ENCODE measurements around the gene RTTN. TPM values are rescaled to one million over a fixed set of nuclear protein-coding genes. Genes with fewer than 3 reads are reported as not detected.

Gene RTTN
- total RNA-seq, 1 donor from 2014 or later = 31.3 TPM

DNA sequence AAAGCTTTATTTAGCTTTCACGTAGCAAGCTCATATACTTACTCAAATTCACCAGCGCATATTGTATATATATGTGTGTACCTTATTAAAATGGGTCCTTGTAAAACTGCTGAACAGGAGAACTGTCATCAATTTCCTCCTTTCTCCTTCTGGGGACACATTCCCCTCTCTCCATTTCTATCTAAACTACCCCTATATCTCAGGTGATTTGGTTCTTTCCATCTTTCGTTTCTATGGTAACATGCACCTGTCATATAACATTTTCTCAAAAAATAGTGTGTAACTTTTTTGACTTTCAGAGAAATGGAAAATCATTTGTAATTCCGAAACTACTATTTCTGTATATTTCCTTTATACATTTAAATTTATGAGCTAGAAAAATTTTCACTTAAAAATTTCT, 174.3 kb downstream of the RTTN start:
- no peak for FAIRE-seq
- H3K27me3 ChIP-seq (ENCODE audit: control insufficient read depth, insufficient read depth, low read length) = no peaks in the 10 kb centered on the region
- no peak overlapping the region for H3K4me3 ChIP-seq (ENCODE audit: low read depth, low read length)
- no peak for TF ChIP-seq CTCF (IDR thresholded peaks at IDR 0.05; ENCODE audit: insufficient read depth, low read length, severe bottlenecking)
- DNase-seq (ENCODE audit: low read depth) = no peak
- H3K36me3 ChIP-seq (ENCODE audit: control insufficient read depth, insufficient read depth, low read length) = peaks cover 6% of the 10 kb centered on the region

- Histone ChIP-seq H3K36me3 (ENCODE audit: control insufficient read depth, insufficient read depth, low read length) (peaks cover 6% of the 10 kb centered on the region), H3K4me3 (ENCODE audit: low read depth, low read length) (no peak overlapping the region), H3K27me3 (ENCODE audit: control insufficient read depth, insufficient read depth, low read length) (no peaks in the 10 kb centered on the region)
- no peak for DNase-seq (ENCODE audit: low read depth)
- TF ChIP-seq CTCF (IDR thresholded peaks at IDR 0.05; ENCODE audit: insufficient read depth, low read length, severe bottlenecking) = no peak
- no peak for FAIRE-seq
Observed at GRCh38 chr18:70030728-70031127, 174.8 kb downstream of the RTTN start.

- FAIRE-seq (no peak), DNase-seq (ENCODE audit: low read depth) (no peak)
- H3K36me3 ChIP-seq (ENCODE audit: control insufficient read depth, insufficient read depth, low read length) = peaks cover 9% of the 10 kb centered on the region
- TF ChIP-seq CTCF (IDR thresholded peaks at IDR 0.05; ENCODE audit: insufficient read depth, low read length, severe bottlenecking) = no peak
- no peak overlapping the region for H3K4me3 ChIP-seq (ENCODE audit: low read depth, low read length)
- H3K27me3 ChIP-seq (ENCODE audit: control insufficient read depth, insufficient read depth, low read length) = no peaks in the 10 kb centered on the region
Observed at GRCh38 chr18:70029163-70029562, 176.3 kb downstream of the RTTN start.

GRCh38 chr18:70028734-70029133, 176.8 kb downstream of the RTTN start:
- Histone ChIP-seq H3K36me3 (ENCODE audit: control insufficient read depth, insufficient read depth, low read length) (peaks cover 11% of the 10 kb centered on the region), H3K4me3 (ENCODE audit: low read depth, low read length) (no peak overlapping the region), H3K27me3 (ENCODE audit: control insufficient read depth, insufficient read depth, low read length) (no peaks in the 10 kb centered on the region)
- no peak for TF ChIP-seq CTCF (IDR thresholded peaks at IDR 0.05; ENCODE audit: insufficient read depth, low read length, severe bottlenecking)
- FAIRE-seq (no peak), DNase-seq (ENCODE audit: low read depth) (no peak)

GRCh38 chr18:70028084-70028483, 177.4 kb downstream of the RTTN start:
- DNase-seq (ENCODE audit: low read depth) = no peak
- TF ChIP-seq CTCF (IDR thresholded peaks at IDR 0.05; ENCODE audit: insufficient read depth, low read length, severe bottlenecking) = no peak
- no peak for FAIRE-seq
- Histone ChIP-seq H3K4me3 (ENCODE audit: low read depth, low read length) (no peak overlapping the region), H3K27me3 (ENCODE audit: control insufficient read depth, insufficient read depth, low read length) (no peaks in the 10 kb centered on the region), H3K36me3 (ENCODE audit: control insufficient read depth, insufficient read depth, low read length) (peaks cover 11% of the 10 kb centered on the region)

DNA sequence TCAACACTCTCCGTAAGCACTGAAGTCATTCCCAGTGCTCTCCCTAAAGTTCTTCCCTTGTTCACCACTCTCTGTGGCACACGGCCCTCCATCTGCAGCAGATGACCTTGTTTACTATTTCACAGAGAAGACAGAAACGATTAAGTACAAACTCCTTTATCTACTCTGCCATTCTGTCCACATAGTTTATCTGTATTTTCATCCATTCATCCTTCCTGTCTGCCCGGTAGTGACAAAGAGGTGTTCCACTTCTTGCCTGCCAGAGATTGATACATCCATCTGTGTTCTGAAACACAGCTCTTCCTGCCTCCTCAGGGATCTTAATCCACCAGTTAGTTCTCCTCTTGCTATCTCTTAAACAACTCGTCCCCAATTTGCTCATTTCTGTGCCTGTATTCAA, 179.9 kb downstream of the RTTN start:
- Histone ChIP-seq H3K27me3 (ENCODE audit: control insufficient read depth, insufficient read depth, low read length) (no peaks in the 10 kb centered on the region), H3K4me3 (ENCODE audit: low read depth, low read length) (no peak overlapping the region), H3K36me3 (ENCODE audit: control insufficient read depth, insufficient read depth, low read length) (peaks cover 13% of the 10 kb centered on the region)
- TF ChIP-seq CTCF (IDR thresholded peaks at IDR 0.05; ENCODE audit: insufficient read depth, low read length, severe bottlenecking) = no peak
- DNase-seq (ENCODE audit: low read depth) = no peak
- FAIRE-seq = no peak

Measured in bronchial epithelial cell (primary cell).